CD14-positive monocyte (primary cell): ENCODE data around the gene SIX1. TPM values are rescaled to one million over a fixed set of nuclear protein-coding genes. Genes with fewer than 3 reads are reported as not detected.

Experiments
- DNase-seq, 3 donors: peaks; one replicate each; pipeline ENCODE4 v3.0.0-alpha.2; 2011 to 2022
- H2AFZ ChIP-seq: 2 replicates; pipeline ENCODE4 v1.6.0; 2012; ENCODE audit warnings: mild to moderate bottlenecking, low read depth, low read length, inconsistent platforms; ENCODE audit not compliant: insufficient read depth, poor library complexity, severe bottlenecking
- H3K27ac ChIP-seq, 2 donors: 1 replicate in 1 of 2; 2 replicates in 1 of 2; pipeline ENCODE4 v1.5.1; 2012 to 2013; ENCODE audit warnings: low read length in 2 of 2, control low read depth in 1 of 2, inconsistent platforms in 1 of 2, low read depth in 1 of 2, mild to moderate bottlenecking in 1 of 2
- H3K27me3 ChIP-seq, 2 donors: one replicate each; pipeline versions ENCODE4 v1.6.0 to v1.6.1; 2011 to 2013; ENCODE audit warnings: low read length in 2 of 2; ENCODE audit not compliant: control insufficient read depth in 2 of 2, insufficient read depth in 2 of 2
- H3K36me3 ChIP-seq, 2 donors: replicated peaks in 1 of 2; 1 replicate in 1 of 2; 2 replicates in 1 of 2; pipeline versions ENCODE4 v1.5.1 to v1.6.1; 2012 to 2013; ENCODE audit warnings: low read length in 2 of 2, control low read depth in 1 of 2, inconsistent platforms in 1 of 2, mild to moderate bottlenecking in 1 of 2; ENCODE audit not compliant: insufficient read depth in 2 of 2, control insufficient read depth in 1 of 2
- H3K4me1 ChIP-seq, 2 donors: 1 replicate in 1 of 2; 2 replicates in 1 of 2; pipeline versions ENCODE4 v1.5.1 to v1.6.1; 2012 to 2013; ENCODE audit warnings: low read length in 2 of 2, control low read depth in 1 of 2, inconsistent platforms in 1 of 2, mild to moderate bottlenecking in 1 of 2, moderate library complexity in 1 of 2; ENCODE audit not compliant: insufficient read depth in 2 of 2, control insufficient read depth in 1 of 2
- H3K4me2 ChIP-seq: replicated peaks from 2 replicates; pipeline ENCODE3; 2012; ENCODE audit warnings: low read length, moderate library complexity, mild to moderate bottlenecking; ENCODE audit not compliant: poor library complexity, severe bottlenecking; ENCODE audit errors: extremely low read depth
- H3K4me3 ChIP-seq, 3 experiments: fragments of 200-600 bp in 1 of 3; sonication (generic) in 1 of 3; replicated peaks in 1 of 3; 1 replicate in 2 of 3; 2 replicates in 1 of 3; pipeline ENCODE4 v1.5.1; 2011 to 2013; ENCODE audit warnings: low read length in 3 of 3, mild to moderate bottlenecking in 3 of 3, control low read depth in 2 of 3, low read depth in 2 of 3, inconsistent platforms in 1 of 3, moderate library complexity in 1 of 3
- H3K79me2 ChIP-seq: 2 replicates; pipeline ENCODE4 v1.6.0; 2012; ENCODE audit warnings: mild to moderate bottlenecking, control low read depth, inconsistent platforms, low read length, moderate library complexity; ENCODE audit not compliant: insufficient read depth
- H3K9ac ChIP-seq: 2 replicates; pipeline ENCODE4 v1.6.0; 2017; ENCODE audit warnings: low read length, mild to moderate bottlenecking; ENCODE audit not compliant: insufficient read depth, poor library complexity, severe bottlenecking
- H3K9me3 ChIP-seq, 2 donors: replicated peaks in 1 of 2; 1 replicate in 1 of 2; 2 replicates in 1 of 2; pipeline versions ENCODE4 v1.5.1 to v1.6.1; 2012 to 2013; ENCODE audit warnings: low read length in 2 of 2, control low read depth in 1 of 2; ENCODE audit not compliant: control insufficient read depth in 1 of 2, insufficient read depth in 1 of 2
- H4K20me1 ChIP-seq: 2 replicates; pipeline ENCODE4 v1.6.0; 2012; ENCODE audit warnings: mild to moderate bottlenecking, low read length, control low read depth, moderate library complexity; ENCODE audit not compliant: insufficient read depth
- H3K27ac Mint-ChIP-seq, 7 donors: one replicate each; pipeline ENCODE4 v1.8.0; 2020; ENCODE audit warnings: mild to moderate bottlenecking in 7 of 7, mixed read lengths in 7 of 7, moderate library complexity in 6 of 7, inconsistent platforms in 2 of 7
- H3K27me3 Mint-ChIP-seq, 3 donors: one replicate each; pipeline ENCODE4 v1.8.0; 2021 to 2022; ENCODE audit warnings: low read depth in 3 of 3, mild to moderate bottlenecking in 3 of 3, mixed read lengths in 3 of 3, moderate library complexity in 3 of 3, inconsistent platforms in 1 of 3
- H3K36me3 Mint-ChIP-seq, 2 donors: one replicate each; pipeline ENCODE4 v1.8.0; 2020; ENCODE audit warnings: mixed read lengths in 2 of 2, inconsistent platforms in 1 of 2, mild to moderate bottlenecking in 1 of 2
- H3K4me1 Mint-ChIP-seq: one replicate; pipeline ENCODE4 v1.8.0; 2020; ENCODE audit warnings: mild to moderate bottlenecking, mixed read lengths
- H3K4me3 Mint-ChIP-seq, 2 donors: one replicate each; pipeline ENCODE4 v1.8.0; 2020; ENCODE audit warnings: mild to moderate bottlenecking in 2 of 2, mixed read lengths in 2 of 2, moderate library complexity in 1 of 2
- H3K9me3 Mint-ChIP-seq, 7 donors: one replicate each; pipeline ENCODE4 v1.8.0; 2020 to 2022; ENCODE audit warnings: mixed read lengths in 7 of 7, mild to moderate bottlenecking in 6 of 7, moderate library complexity in 6 of 7, inconsistent platforms in 2 of 7
- intact Hi-C, 2 donors: fragments of 100-400 bp; cut with micrococcal nuclease; formaldehyde crosslinking; loops; one replicate each; pipeline versions ENCODE4 v1.15.0 to v1.15.1; 2023
- polyA plus RNA-seq, 3 donors: library from polyadenylated mRNA; depleted of rRNA in 1 of 3; unstranded in 2 of 3; stranded (reverse) in 1 of 3; fragments of 300-500 nt in 2 of 3; fragments of >200 nt in 1 of 3; fragmentation: Illumina TruSeq in 2 of 3; gene quantifications; 1 replicate in 2 of 3; 2 replicates in 1 of 3; pipeline ENCODE4 v1.2.3, GENCODE V29; 2012 to 2021
- TF ChIP-seq, protein P1 (sequence below): fragments of 200-600 bp; IDR thresholded peaks from one replicate; pipeline ENCODE4 v1.8.0; 2022; ENCODE audit warnings: antibody characterized with exemption, mild to moderate bottlenecking

Gene SIX1
- polyA plus RNA-seq, 3 donors = not detected

DNA sequence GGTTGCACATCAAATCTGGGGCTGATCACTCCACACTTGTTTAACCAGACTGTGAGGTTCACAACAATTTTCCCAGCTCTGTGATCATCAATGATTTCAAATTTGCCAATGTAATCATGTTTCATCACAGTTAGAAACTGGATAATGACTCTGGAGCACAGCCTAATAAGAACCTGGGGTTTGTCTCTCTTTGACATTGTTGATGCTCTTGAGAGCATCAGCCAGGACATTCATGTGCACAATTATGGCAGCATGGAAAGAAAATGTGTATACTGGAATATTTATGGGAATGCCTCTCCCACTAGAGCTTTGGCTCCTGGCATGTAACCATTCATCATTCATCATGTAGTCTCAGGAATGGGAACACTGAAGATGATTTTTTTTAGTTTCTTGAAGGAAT, 47.0 kb downstream of the SIX1 start:
- Histone ChIP-seq H3K36me3 (no peaks in the 10 kb centered on the region), H3K27ac (no peak overlapping the region), H3K4me1 (no peaks in the 10 kb centered on the region), H3K9ac (no peak overlapping the region), H3K9me3 (peaks cover 0 to 5% of the 10 kb centered on the region in 2 donors), H4K20me1 (no peaks in the 10 kb centered on the region), H3K27me3 (peaks cover 0 to 8% of the 10 kb centered on the region in 2 donors), H2AFZ (no peak overlapping the region), H3K4me3 (no peak overlapping the region), H3K79me2 (no peaks in the 10 kb centered on the region), H3K4me2 (no peak overlapping the region)
- TF ChIP-seq, protein P1, sequence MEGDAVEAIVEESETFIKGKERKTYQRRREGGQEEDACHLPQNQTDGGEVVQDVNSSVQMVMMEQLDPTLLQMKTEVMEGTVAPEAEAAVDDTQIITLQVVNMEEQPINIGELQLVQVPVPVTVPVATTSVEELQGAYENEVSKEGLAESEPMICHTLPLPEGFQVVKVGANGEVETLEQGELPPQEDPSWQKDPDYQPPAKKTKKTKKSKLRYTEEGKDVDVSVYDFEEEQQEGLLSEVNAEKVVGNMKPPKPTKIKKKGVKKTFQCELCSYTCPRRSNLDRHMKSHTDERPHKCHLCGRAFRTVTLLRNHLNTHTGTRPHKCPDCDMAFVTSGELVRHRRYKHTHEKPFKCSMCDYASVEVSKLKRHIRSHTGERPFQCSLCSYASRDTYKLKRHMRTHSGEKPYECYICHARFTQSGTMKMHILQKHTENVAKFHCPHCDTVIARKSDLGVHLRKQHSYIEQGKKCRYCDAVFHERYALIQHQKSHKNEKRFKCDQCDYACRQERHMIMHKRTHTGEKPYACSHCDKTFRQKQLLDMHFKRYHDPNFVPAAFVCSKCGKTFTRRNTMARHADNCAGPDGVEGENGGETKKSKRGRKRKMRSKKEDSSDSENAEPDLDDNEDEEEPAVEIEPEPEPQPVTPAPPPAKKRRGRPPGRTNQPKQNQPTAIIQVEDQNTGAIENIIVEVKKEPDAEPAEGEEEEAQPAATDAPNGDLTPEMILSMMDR = no peak
- H3K27ac Mint-ChIP-seq = no peak overlapping the region
- no peaks in the 10 kb centered on the region for H3K36me3 Mint-ChIP-seq
- H3K4me1 Mint-ChIP-seq = no peaks in the 10 kb centered on the region
- H3K27me3 Mint-ChIP-seq = peaks cover 5 to 9% (median 5%) of the 10 kb centered on the region in 3 donors
- H3K9me3 Mint-ChIP-seq = peaks cover 0 to 3% (median 0%) of the 10 kb centered on the region in 7 donors
- intact Hi-C loops = no loop called here
- H3K4me3 Mint-ChIP-seq = no peak overlapping the region
- no peak for DNase-seq

DNA sequence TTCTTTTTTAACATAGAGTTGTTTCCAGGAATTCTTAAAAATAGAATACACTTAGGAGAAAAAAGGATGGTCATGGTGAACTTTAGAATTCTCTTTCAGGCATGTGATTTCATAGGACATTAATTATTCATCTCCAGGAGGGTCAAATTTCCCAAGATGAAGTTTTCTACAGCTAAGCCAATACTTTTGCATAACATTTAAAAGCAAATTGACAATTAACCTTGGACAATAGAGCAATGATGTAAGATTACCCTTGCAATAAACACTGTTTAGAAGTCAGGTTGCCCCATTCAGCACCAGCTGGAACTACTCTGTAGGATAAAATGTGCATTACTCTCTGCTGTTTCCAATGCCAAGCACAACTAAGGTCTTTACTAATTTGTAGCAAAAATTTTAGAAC, 49.5 kb downstream of the SIX1 start:
- Mint-ChIP-seq H3K4me3 (no peak overlapping the region), H3K4me1 (no peaks in the 10 kb centered on the region), H3K27me3 (peaks cover 10 to 13% (median 10%) of the 10 kb centered on the region in 3 donors), H3K9me3 (peaks cover 0 to 1% (median 0%) of the 10 kb centered on the region in 7 donors), H3K36me3 (no peaks in the 10 kb centered on the region), H3K27ac (no peak overlapping the region)
- H3K27me3 ChIP-seq = peaks cover 0 to 8% of the 10 kb centered on the region in 2 donors
- no peaks in the 10 kb centered on the region for H3K4me1 ChIP-seq
- no peak overlapping the region for H2AFZ ChIP-seq
- no peak overlapping the region for H3K4me2 ChIP-seq
- no peak overlapping the region for H3K27ac ChIP-seq
- no peak for DNase-seq
- no peaks in the 10 kb centered on the region for H4K20me1 ChIP-seq
- H3K36me3 ChIP-seq = no peaks in the 10 kb centered on the region
- intact Hi-C loops = no loop called here
- TF ChIP-seq, protein P1 = no peak
- H3K9ac ChIP-seq = no peak overlapping the region
- no peak overlapping the region for H3K4me3 ChIP-seq
- no peaks in the 10 kb centered on the region for H3K79me2 ChIP-seq
- H3K9me3 ChIP-seq = no peaks in the 10 kb centered on the region
